Duodenal mucosa (tissue), 2 donors: Measurements from ENCODE around the gene KTI12.

Experiments
- H3K27ac ChIP-seq: one replicate; pipeline ENCODE4 v1.7.0; 2013; ENCODE audit warnings: low read depth, low read length
- H3K27me3 ChIP-seq, 2 donors: one replicate each; pipeline ENCODE4 v1.7.0; 2013; ENCODE audit warnings: low read length in 2 of 2, control low read depth in 1 of 2; ENCODE audit not compliant: insufficient read depth in 2 of 2, control insufficient read depth in 1 of 2
- H3K36me3 ChIP-seq, 2 donors: one replicate each; pipeline ENCODE4 v1.7.0; 2013; ENCODE audit warnings: low read length in 2 of 2, control low read depth in 1 of 2; ENCODE audit not compliant: insufficient read depth in 2 of 2, control insufficient read depth in 1 of 2
- H3K4me1 ChIP-seq, 2 donors: one replicate each; pipeline ENCODE4 v1.7.0; 2013; ENCODE audit warnings: low read length in 2 of 2, control low read depth in 1 of 2; ENCODE audit not compliant: insufficient read depth in 2 of 2, control insufficient read depth in 1 of 2
- H3K4me3 ChIP-seq, 2 donors: one replicate each; pipeline ENCODE4 v1.7.0; 2013; ENCODE audit warnings: low read length in 2 of 2, low read depth in 1 of 2
- H3K9ac ChIP-seq, 2 donors: one replicate each; pipeline ENCODE4 v1.7.0; 2013; ENCODE audit warnings: low read length in 2 of 2, low read depth in 1 of 2
- H3K9me3 ChIP-seq, 2 donors: one replicate each; pipeline ENCODE4 v1.7.0; 2013; ENCODE audit warnings: low read length in 2 of 2, control low read depth in 1 of 2; ENCODE audit not compliant: control insufficient read depth in 1 of 2

KTI12 gene

GRCh38 chr1:51989582-51990477 lies 43.8 kb downstream of the KTI12 start:
- no peaks in the 10 kb centered on the region for H3K4me1 ChIP-seq
- H3K4me3 ChIP-seq, result peak overlapping the region; percentile 14 to 56
- no peaks in the 10 kb centered on the region for H3K9me3 ChIP-seq
- H3K36me3 ChIP-seq, result no peaks in the 10 kb centered on the region
- no peak overlapping the region for H3K9ac ChIP-seq
- H3K27ac ChIP-seq, result no peak overlapping the region
- H3K27me3 ChIP-seq, result peaks cover 12 to 23% of the 10 kb centered on the region in 2 donors

- Histone ChIP-seq H3K27me3 (peaks cover 12 to 23% of the 10 kb centered on the region in 2 donors), H3K4me3 (no peak overlapping the region), H3K27ac (no peak overlapping the region)
Observed at GRCh38 chr1:51988254-51988653, 45.4 kb downstream of the KTI12 start.

GRCh38 chr1:51986718-51987117 lies 46.9 kb downstream of the KTI12 start:
- H3K36me3 ChIP-seq, result no peaks in the 10 kb centered on the region

More at GRCh38 chr1:51988254-51988653, 45.4 kb downstream of the KTI12 start:
- Histone ChIP-seq H3K36me3 (no peaks in the 10 kb centered on the region), H3K4me1 (no peaks in the 10 kb centered on the region), H3K9ac (no peak overlapping the region), H3K9me3 (no peaks in the 10 kb centered on the region)

GRCh38 chr1:51982161-51982560 lies 51.4 kb downstream of the KTI12 start:
- H3K4me1 ChIP-seq, result no peaks in the 10 kb centered on the region
- no peak overlapping the region for H3K27ac ChIP-seq
- no peak overlapping the region for H3K9ac ChIP-seq
- H3K4me3 ChIP-seq, result no peak overlapping the region
- no peaks in the 10 kb centered on the region for H3K9me3 ChIP-seq
- H3K36me3 ChIP-seq, result no peaks in the 10 kb centered on the region
- no peaks in the 10 kb centered on the region for H3K27me3 ChIP-seq

More at GRCh38 chr1:51986718-51987117, 46.9 kb downstream of the KTI12 start:
- Histone ChIP-seq H3K27ac (no peak overlapping the region), H3K9ac (no peak overlapping the region), H3K27me3 (peaks cover 2 to 10% of the 10 kb centered on the region in 2 donors), H3K9me3 (no peaks in the 10 kb centered on the region), H3K4me1 (no peaks in the 10 kb centered on the region), H3K4me3 (no peak overlapping the region)
